Erythroblast (primary cell): Measurements from ENCODE around the gene TRIM67.

Source experiments
- DNase-seq, 2 experiments: peaks; one replicate each; lab custom pipeline; 2025; lab: John Stamatoyannopoulos, UW
- GATA1 ChIP-seq: IDR thresholded peaks from 2 replicates; pipeline ENCODE4 v1.6.1; 2011; ENCODE audit warnings: low read depth, mild to moderate bottlenecking, control low read depth, low read length, moderate library complexity
- POLR2A ChIP-seq: IDR thresholded peaks from 2 replicates; pipeline ENCODE4 v1.6.1; 2011; ENCODE audit warnings: mild to moderate bottlenecking, low read length

The TRIM67 gene

GRCh38 chr1:231232870-231233734, 71.2 kb downstream of the TRIM67 start:
- TF ChIP-seq POLR2A (no peak), GATA1 (no peak)
- DNase-seq = no peak

GRCh38 chr1:231233735-231234417, 72.0 kb downstream of the TRIM67 start:
- TF ChIP-seq POLR2A (no peak), GATA1 (no peak)
- DNase-seq = no peak

GRCh38 chr1:231234506-231234905, 72.6 kb downstream of the TRIM67 start:
- TF ChIP-seq GATA1 = no peak
- TF ChIP-seq POLR2A = no peak

GRCh38 chr1:231235526-231236207, 73.8 kb downstream of the TRIM67 start:
- no peak for TF ChIP-seq POLR2A
- no peak for TF ChIP-seq GATA1
- DNase-seq = no peak

More at GRCh38 chr1:231234506-231234905, 72.6 kb downstream of the TRIM67 start:
- no peak for DNase-seq

- TF ChIP-seq POLR2A (no peak), GATA1 (no peak)
- no peak for DNase-seq
Measured at GRCh38 chr1:231236208-231236591, 74.3 kb downstream of the TRIM67 start.

- no peak for DNase-seq
- no peak for TF ChIP-seq GATA1
- TF ChIP-seq POLR2A = no peak
Measured at GRCh38 chr1:231236938-231237337, 75.1 kb downstream of the TRIM67 start.

- TF ChIP-seq POLR2A (no peak), GATA1 (no peak)
- DNase-seq = no peak
Measured at GRCh38 chr1:231238298-231238697, 76.4 kb downstream of the TRIM67 start.

GRCh38 chr1:231240531-231240882, 78.6 kb downstream of the TRIM67 start:
- peak in 1 of 2 experiments; percentile 55 for DNase-seq

GRCh38 chr1:231240883-231241735, 79.3 kb downstream of the TRIM67 start, which contains the start of gene GNPAT:
GNPAT (plus strand) TSS chr1:231241212; CDS start chr1:231241379, 167 bp downstream.
- peak; percentile 92 to 96 for DNase-seq
- TF ChIP-seq GATA1 (no peak), POLR2A (peak; percentile 94)

More at GRCh38 chr1:231240531-231240882, 78.6 kb downstream of the TRIM67 start:
- TF ChIP-seq POLR2A (no peak), GATA1 (no peak)

GRCh38 chr1:231241750-231242149, 79.9 kb downstream of the TRIM67 start:
- no peak for TF ChIP-seq GATA1
- TF ChIP-seq POLR2A = no peak
- peak; percentile 47 to 56 for DNase-seq

- DNase-seq = peak; percentile 37 to 46
- TF ChIP-seq POLR2A (no peak), GATA1 (no peak)
Measured at GRCh38 chr1:231242516-231243198, 80.8 kb downstream of the TRIM67 start.

- DNase-seq = no peak
- TF ChIP-seq POLR2A = no peak
- no peak for TF ChIP-seq GATA1
Measured at GRCh38 chr1:231248778-231249177, 86.9 kb downstream of the TRIM67 start.
